H1 (cell line): Measurements from ENCODE around the gene TM4SF1. TPM values are rescaled to one million over a fixed set of nuclear protein-coding genes. Genes with fewer than 3 reads are reported as not detected.

Source experiments
- CTCF ChIA-PET: fragments of 300-600 bp; sonication (Branson Sonifier 250); formaldehyde crosslinking; loops from one replicate; lab custom pipeline; 2021; ENCODE audit not compliant: partially characterized antibody; lab: Charles Lee
- POLR2A ChIA-PET: fragments of 300-600 bp; sonication (Branson Sonifier 250); formaldehyde crosslinking; loops from one replicate; lab custom pipeline; 2021; ENCODE audit warnings: inconsistent platforms; ENCODE audit not compliant: partially characterized antibody; lab: Charles Lee
- DNase-seq, 2 experiments: peaks; one replicate each; pipeline versions ENCODE4 v3.0.0 to v3.0.0-alpha.2; 2010 to 2022; ENCODE audit warnings: low spot score in 2 of 2, low read depth in 1 of 2, mixed read lengths in 1 of 2
- FAIRE-seq: peaks from 2 replicates; lab custom pipeline; 2011; peaks lifted over from hg19 to GRCh38; lab: Jason Lieb, UNC
- H2AFZ ChIP-seq: 2 replicates; pipeline ENCODE4 v1.8.1; 2012; ENCODE audit warnings: low read length, inconsistent platforms
- H2AK5ac ChIP-seq: 2 replicates; pipeline ENCODE4 v1.6.1; 2013; ENCODE audit warnings: low read depth, low read length
- H2BK120ac ChIP-seq: replicated peaks from 2 replicates; pipeline ENCODE3; 2013; ENCODE audit warnings: low read depth, low read length, inconsistent platforms
- H2BK12ac ChIP-seq: 2 replicates; pipeline ENCODE4 v1.6.1; 2013; ENCODE audit warnings: low read depth, low read length
- H2BK15ac ChIP-seq: 2 replicates; pipeline ENCODE4 v1.6.1; 2013; ENCODE audit warnings: low read length
- H2BK20ac ChIP-seq: 2 replicates; pipeline ENCODE4 v1.6.1; 2013; ENCODE audit warnings: low read length
- H2BK5ac ChIP-seq: 2 replicates; pipeline ENCODE4 v1.6.1; 2013; ENCODE audit warnings: low read depth, low read length
- H3K14ac ChIP-seq: 2 replicates; pipeline ENCODE4 v1.6.1; 2013; ENCODE audit warnings: inconsistent platforms; ENCODE audit not compliant: insufficient read length
- H3K18ac ChIP-seq: 2 replicates; pipeline ENCODE4 v1.6.1; 2013; ENCODE audit warnings: low read length; ENCODE audit errors: extremely low read depth
- H3K23ac ChIP-seq: 2 replicates; pipeline ENCODE4 v1.6.1; 2013; ENCODE audit warnings: inconsistent platforms; ENCODE audit not compliant: insufficient read length
- H3K23me2 ChIP-seq: 2 replicates; pipeline ENCODE4 v1.6.1; 2013; ENCODE audit warnings: low read depth, low read length
- H3K27ac ChIP-seq: 2 replicates; pipeline ENCODE4 v1.6.1; 2011; ENCODE audit warnings: low read depth, low read length, inconsistent platforms
- H3K27me3 ChIP-seq, 4 experiments: replicated peaks in 1 of 4; 1 replicate in 1 of 4; 2 replicates in 3 of 4; pipeline versions ENCODE4 v1.6.1 to v1.8.1; 2011 to 2013; ENCODE audit warnings: low read length in 3 of 4, mild to moderate bottlenecking in 3 of 4, inconsistent platforms in 2 of 4, mixed read lengths in 2 of 4, moderate library complexity in 1 of 4; ENCODE audit not compliant: control insufficient read depth in 3 of 4, insufficient read depth in 3 of 4; ENCODE audit errors: extremely low read depth in 1 of 4
- H3K36me3 ChIP-seq, 4 experiments: 2 replicates each; pipeline versions ENCODE4 v1.6.1 to v1.8.1; 2011 to 2013; ENCODE audit warnings: mild to moderate bottlenecking in 4 of 4, low read length in 3 of 4, moderate library complexity in 2 of 4, control low read depth in 1 of 4, inconsistent platforms in 1 of 4; ENCODE audit not compliant: insufficient read depth in 4 of 4, control insufficient read depth in 2 of 4
- H3K4ac ChIP-seq: replicated peaks from 2 replicates; pipeline ENCODE3; 2013; ENCODE audit warnings: low read length, low read depth, mixed read lengths, inconsistent platforms; ENCODE audit not compliant: insufficient read length
- H3K4me1 ChIP-seq, 4 experiments: replicated peaks in 1 of 4; 1 replicate in 1 of 4; 2 replicates in 3 of 4; pipeline versions ENCODE4 v1.6.1 to v1.8.1; 2011 to 2013; ENCODE audit warnings: low read length in 3 of 4, inconsistent platforms in 2 of 4, mixed read lengths in 1 of 4; ENCODE audit not compliant: insufficient read depth in 4 of 4, control insufficient read depth in 3 of 4
- H3K4me2 ChIP-seq, 2 experiments: 2 replicates each; pipeline versions ENCODE4 v1.6.1 to v1.8.1; 2011 to 2013; ENCODE audit warnings: low read depth in 2 of 2, low read length in 2 of 2, control low read depth in 1 of 2, inconsistent platforms in 1 of 2, mild to moderate bottlenecking in 1 of 2; ENCODE audit not compliant: insufficient read depth in 1 of 2
- H3K4me3 ChIP-seq, 4 experiments: fragments of 200-600, 300-600 bp in 1 of 4; sonication (generic), shearing (Covaris generic), sonication (Bioruptor Twin) in 1 of 4; 2 replicates each; pipeline versions ENCODE4 v1.5.1 to v1.8.1; 2011 to 2016; ENCODE audit warnings: low read length in 4 of 4, low read depth in 3 of 4, control low read depth in 2 of 4, inconsistent platforms in 2 of 4, mild to moderate bottlenecking in 2 of 4, mixed read lengths in 1 of 4, moderate library complexity in 1 of 4; ENCODE audit not compliant: insufficient read depth in 2 of 4; ENCODE audit errors: extremely low read depth in 1 of 4
- H3K56ac ChIP-seq: replicated peaks from 2 replicates; pipeline ENCODE3; 2013; ENCODE audit warnings: low read depth, mild to moderate bottlenecking, mixed read lengths, low read length, inconsistent platforms; ENCODE audit not compliant: insufficient read length
- H3K79me1 ChIP-seq: 2 replicates; pipeline ENCODE4 v1.6.1; 2013; ENCODE audit warnings: low read depth, low read length, control low read depth
- H3K79me2 ChIP-seq, 2 experiments: 2 replicates each; pipeline versions ENCODE4 v1.6.1 to v1.8.1; 2012 to 2013; ENCODE audit warnings: low read length in 2 of 2, mild to moderate bottlenecking in 2 of 2, inconsistent platforms in 1 of 2; ENCODE audit not compliant: insufficient read depth in 2 of 2, control insufficient read depth in 1 of 2
- H3K9ac ChIP-seq, 4 experiments: replicated peaks in 1 of 4; 1 replicate in 1 of 4; 2 replicates in 3 of 4; pipeline versions ENCODE4 v1.6.1 to v1.8.1; 2011 to 2013; ENCODE audit warnings: low read depth in 3 of 4, low read length in 3 of 4, control low read depth in 2 of 4, mild to moderate bottlenecking in 2 of 4, moderate library complexity in 2 of 4, inconsistent platforms in 1 of 4; ENCODE audit errors: extremely low read depth in 1 of 4
- H3K9me3 ChIP-seq, 2 experiments: 2 replicates each; pipeline versions ENCODE4 v1.6.1 to v1.8.1; 2012 to 2013; ENCODE audit warnings: mild to moderate bottlenecking in 2 of 2, moderate library complexity in 2 of 2, control low read depth in 1 of 2, inconsistent platforms in 1 of 2, low read depth in 1 of 2, low read length in 1 of 2, mixed read lengths in 1 of 2; ENCODE audit not compliant: insufficient read depth in 2 of 2
- H4K20me1 ChIP-seq, 2 experiments: replicated peaks in 1 of 2; 2 replicates each; pipeline versions ENCODE3 to v1.8.1; 2011 to 2013; ENCODE audit warnings: inconsistent platforms in 2 of 2, low read length in 2 of 2, mild to moderate bottlenecking in 1 of 2; ENCODE audit not compliant: insufficient read depth in 2 of 2, control insufficient read depth in 1 of 2
- H4K5ac ChIP-seq: 2 replicates; pipeline ENCODE4 v1.6.1; 2013; ENCODE audit warnings: low read length, low read depth, mixed read lengths, inconsistent platforms; ENCODE audit not compliant: insufficient read length
- H4K8ac ChIP-seq: 2 replicates; pipeline ENCODE4 v1.8.0; 2013; ENCODE audit warnings: mild to moderate bottlenecking, moderate library complexity, low read length, inconsistent platforms; ENCODE audit not compliant: insufficient read depth; ENCODE audit errors: extremely low read depth
- H4K91ac ChIP-seq: replicated peaks from 2 replicates; pipeline ENCODE3; 2013; ENCODE audit warnings: low read length, mixed read lengths, inconsistent platforms; ENCODE audit not compliant: insufficient read length
- BCL11A ChIP-seq, 2 experiments: IDR thresholded peaks; one replicate each; pipeline ENCODE4 v1.6.1; 2011; ENCODE audit warnings: low read depth in 2 of 2, low read length in 2 of 2, mild to moderate bottlenecking in 2 of 2
- EGR1 ChIP-seq: IDR thresholded peaks from 2 replicates; pipeline ENCODE4 v1.6.1; 2011; ENCODE audit warnings: low read depth, low read length, borderline replicate concordance
- RNF2 ChIP-seq: fragments of 200-900, 300-1000 bp; sonication (generic); IDR thresholded peaks from 2 replicates; pipeline ENCODE4 v1.7.1; 2016; ENCODE audit warnings: borderline replicate concordance, low read depth, mild to moderate bottlenecking, antibody characterized with exemption, low read length; ENCODE audit not compliant: poor library complexity, severe bottlenecking; ENCODE audit errors: missing control alignments
- WGBS, 2 experiments: shearing (Covaris generic) in 1 of 2; methylation state at CpG; one replicate each; pipeline versions ENCODE4 v1.1.6 to v1.1.7; 2013 to 2015; ENCODE audit warnings: low lambda C conversion rate in 2 of 2, mixed read lengths in 2 of 2, inconsistent platforms in 1 of 2, low coverage in 1 of 2, missing lambda C conversion rate in 1 of 2; ENCODE audit not compliant: insufficient replicate concordance in 2 of 2, insufficient coverage in 1 of 2, insufficient read length in 1 of 2; ENCODE audit errors: extremely low coverage in 1 of 2, missing lambda C conversion rate in 1 of 2; 5-methylcytosine and 5-hydroxymethylcytosine counted together
- polyA plus RNA-seq, 7 experiments: library from polyadenylated mRNA; depleted of rRNA in 3 of 7; stranded (reverse) in 5 of 7; unstranded in 2 of 7; fragments of >200 nt in 5 of 7; fragments of 200-250 nt in 2 of 7; gene quantifications; 1 replicate in 5 of 7; 2 replicates in 1 of 7; 4 replicates in 1 of 7; pipeline versions ENCODE4 v1.2.1 to v1.2.3, GENCODE V29; 2011 to 2013; ENCODE audit warnings: missing spikeins in 2 of 7, mixed read lengths in 2 of 7
- total RNA-seq: library from RNA; stranded (reverse); fragmentation: NEBNext Ultra II Directional; extraction: Animal tissue kit (Norgen Biotek cat#: 25700); gene quantifications from 2 replicates; pipeline ENCODE4 v1.2.1, GENCODE V29; 2021
- TF ChIP-seq, protein P1 (sequence below): IDR thresholded peaks from 2 replicates; pipeline ENCODE4 v1.6.1; 2011; ENCODE audit warnings: low read length, improper control_type of control experiment

The TM4SF1 gene
- total and polyA plus RNA-seq, 2 of the 8 experiments (the other 6 are each of a cell fraction or from before 2014, with no cell fraction given), result 0.26 to 1.3 TPM

- 88% methylated on average over 2 of the region's 2 CpGs; no CpG with 5 or more reads in 1 of the 2 experiments for WGBS, 2 experiments
- no peak for TF ChIP-seq EGR1
- TF ChIP-seq, protein P1, sequence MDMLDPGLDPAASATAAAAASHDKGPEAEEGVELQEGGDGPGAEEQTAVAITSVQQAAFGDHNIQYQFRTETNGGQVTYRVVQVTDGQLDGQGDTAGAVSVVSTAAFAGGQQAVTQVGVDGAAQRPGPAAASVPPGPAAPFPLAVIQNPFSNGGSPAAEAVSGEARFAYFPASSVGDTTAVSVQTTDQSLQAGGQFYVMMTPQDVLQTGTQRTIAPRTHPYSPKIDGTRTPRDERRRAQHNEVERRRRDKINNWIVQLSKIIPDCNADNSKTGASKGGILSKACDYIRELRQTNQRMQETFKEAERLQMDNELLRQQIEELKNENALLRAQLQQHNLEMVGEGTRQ, result no peak
- no peak for TF ChIP-seq BCL11A (IDR thresholded peaks at IDR 0.05; ENCODE audit: low read depth in 2 of 2, low read length in 2 of 2)
- TF ChIP-seq RNF2, result no peak
Observed at GRCh38 chr3:149330609-149331331, 46.7 kb downstream of the TM4SF1 start.

More at GRCh38 chr3:149330609-149331331, 46.7 kb downstream of the TM4SF1 start:
- Histone ChIP-seq H3K27me3 (no peaks in the 10 kb centered on the region), H4K20me1 (no peaks in the 10 kb centered on the region), H3K23me2 (no peaks in the 10 kb centered on the region), H3K4me1 (peaks cover 0 to 9% (median 3%) of the 10 kb centered on the region in 4 experiments; a peak in 4 of 7 replicates), H3K18ac (no peak overlapping the region), H3K9me3 (no peaks in the 10 kb centered on the region), H3K23ac (no peak overlapping the region), H2AFZ (no peak overlapping the region), H3K79me2 (no peaks in the 10 kb centered on the region), H2BK120ac (no peak overlapping the region), H4K8ac (no peak overlapping the region), H3K4me3 (no peak overlapping the region), H2BK12ac (no peak overlapping the region), H3K4ac (no peak overlapping the region), H3K27ac (no peak overlapping the region), H3K79me1 (no peaks in the 10 kb centered on the region), H2AK5ac (no peak overlapping the region), H3K9ac (no peak overlapping the region), H3K36me3 (no peaks in the 10 kb centered on the region), H3K14ac (no peak overlapping the region), H3K4me2 (no peak overlapping the region), H4K5ac (no peak overlapping the region), H2BK15ac (no peak overlapping the region), H2BK5ac (no peak overlapping the region), H4K91ac (no peak overlapping the region), H3K56ac (no peak overlapping the region), H2BK20ac (no peak overlapping the region)
- FAIRE-seq (no peak), DNase-seq (no peak)
- ChIA-PET POLR2A (no interaction called here), CTCF (interaction anchor here (0.8 to 3.9 kb wide), 5 partner anchors 13 to 210 kb away, joined by 3 to 19 read pairs (median 3); no protein-coding TSS in a partner anchor)
